Activated CD4-positive, alpha-beta T cell treated with anti-CD3 and anti-CD28 coated beads, Interleukin-2, amount 50 U/mL, for 48 hours (primary cell): Measurements from ENCODE around the gene NTRK2.

ENCODE experiments used
- DNase-seq, 2 experiments: peaks; one replicate each; pipeline ENCODE4 v3.0.0-alpha.2; 2020

Gene NTRK2

DNA sequence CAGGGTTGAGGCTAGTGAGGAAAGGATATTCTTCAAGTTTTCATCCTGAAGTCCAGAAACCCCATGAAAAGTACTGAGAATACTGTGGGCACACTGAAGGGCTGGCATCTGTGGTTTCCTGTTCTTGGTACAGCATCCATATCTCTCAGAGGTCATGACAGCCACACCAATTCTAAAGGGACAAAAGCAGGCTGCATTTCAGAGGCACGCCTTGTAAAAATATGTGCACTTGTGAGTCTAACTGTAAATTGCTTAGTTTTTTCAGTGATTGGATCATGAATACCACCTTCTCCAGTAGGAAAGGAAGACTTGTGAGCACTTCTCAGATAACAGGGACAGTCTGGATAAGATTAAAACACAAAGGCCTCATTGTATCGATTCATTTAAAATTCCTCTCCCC lies 230.9 kb downstream of the NTRK2 start:
- no peak for DNase-seq

GRCh38 chr9:84903963-84904362 lies 234.4 kb downstream of the NTRK2 start:
- DNase-seq: no peak

- no peak for DNase-seq
These were observed 247.2 kb downstream of the NTRK2 start for GRCh38 chr9:84916769-84917168.

DNA sequence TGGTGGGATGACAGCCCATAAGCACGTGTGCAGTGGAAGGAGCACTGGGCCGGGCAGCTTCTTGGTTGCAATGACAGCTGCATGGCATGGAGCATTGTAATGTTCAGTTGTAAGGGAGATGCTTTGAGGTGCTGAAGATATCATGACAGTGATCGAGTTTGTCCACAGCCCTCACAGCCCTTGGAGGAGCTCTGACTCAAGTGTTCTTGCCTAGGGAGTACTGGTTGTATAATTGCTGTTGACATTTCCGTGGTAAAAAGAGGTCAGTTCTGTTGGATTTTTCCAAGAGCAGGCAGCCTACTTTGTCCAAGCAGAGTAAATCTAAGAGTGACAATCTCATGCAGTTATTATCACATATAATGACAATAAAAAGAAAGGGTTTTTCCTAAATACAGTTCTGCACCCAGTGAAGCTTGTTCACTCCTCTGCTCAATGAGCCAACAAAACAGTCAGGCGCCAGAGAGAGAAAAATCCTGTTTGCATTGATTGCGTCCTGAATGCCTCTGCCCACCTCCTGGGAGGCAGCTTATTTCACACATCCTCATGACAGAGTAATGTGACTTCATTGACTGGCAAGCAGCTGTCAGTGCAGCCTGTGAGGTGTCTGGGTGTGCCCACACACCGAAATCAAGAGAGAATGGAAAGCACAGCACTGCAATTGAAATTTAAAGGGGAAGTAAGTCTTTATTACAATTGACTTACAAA lies 248.0 kb downstream of the NTRK2 start:
- DNase-seq: no peak

GRCh38 chr9:84919440-84919839 lies 249.9 kb downstream of the NTRK2 start:
- DNase-seq: no peak

- DNase-seq: no peak
These were observed 251.6 kb downstream of the NTRK2 start for GRCh38 chr9:84921175-84921574.

DNA sequence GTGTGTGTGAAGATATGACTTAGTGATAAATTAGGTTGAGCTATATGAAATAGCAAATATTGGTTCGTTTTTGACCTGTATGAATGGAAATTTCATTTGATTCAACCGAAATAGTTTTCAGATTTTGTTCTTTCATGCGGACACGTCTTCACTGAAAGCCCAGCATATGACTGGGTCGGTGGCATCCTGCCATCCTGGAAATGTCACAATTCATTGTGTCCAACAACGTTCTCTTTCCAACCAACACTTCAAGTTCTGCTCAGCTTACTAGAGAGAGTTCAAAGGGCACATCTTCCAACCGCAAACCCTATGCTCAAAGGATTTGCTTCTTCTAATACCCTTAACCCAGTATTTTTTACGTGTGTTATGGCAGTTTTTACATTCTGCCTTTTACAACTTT lies 252.5 kb downstream of the NTRK2 start:
- DNase-seq: no peak

DNA sequence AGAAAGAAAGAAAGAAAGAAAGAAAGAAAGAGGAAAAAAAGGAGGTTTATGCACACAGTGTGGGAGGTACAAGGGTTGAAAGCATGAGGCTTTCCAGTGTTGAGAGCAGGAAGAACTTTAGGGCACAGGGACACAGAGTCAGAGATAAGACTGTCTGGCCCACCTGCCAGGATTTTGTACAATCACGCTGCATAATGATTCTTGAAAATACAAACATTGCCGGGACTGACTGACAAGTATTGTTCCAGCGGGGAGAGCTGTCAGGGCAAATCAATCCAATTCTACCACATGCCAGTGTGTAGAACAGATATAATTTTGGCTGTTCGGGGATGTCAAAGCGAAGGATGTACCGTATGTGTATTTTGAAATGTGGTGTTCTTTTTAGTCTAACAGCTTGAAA lies 254.7 kb downstream of the NTRK2 start:
- DNase-seq: no peak

DNA sequence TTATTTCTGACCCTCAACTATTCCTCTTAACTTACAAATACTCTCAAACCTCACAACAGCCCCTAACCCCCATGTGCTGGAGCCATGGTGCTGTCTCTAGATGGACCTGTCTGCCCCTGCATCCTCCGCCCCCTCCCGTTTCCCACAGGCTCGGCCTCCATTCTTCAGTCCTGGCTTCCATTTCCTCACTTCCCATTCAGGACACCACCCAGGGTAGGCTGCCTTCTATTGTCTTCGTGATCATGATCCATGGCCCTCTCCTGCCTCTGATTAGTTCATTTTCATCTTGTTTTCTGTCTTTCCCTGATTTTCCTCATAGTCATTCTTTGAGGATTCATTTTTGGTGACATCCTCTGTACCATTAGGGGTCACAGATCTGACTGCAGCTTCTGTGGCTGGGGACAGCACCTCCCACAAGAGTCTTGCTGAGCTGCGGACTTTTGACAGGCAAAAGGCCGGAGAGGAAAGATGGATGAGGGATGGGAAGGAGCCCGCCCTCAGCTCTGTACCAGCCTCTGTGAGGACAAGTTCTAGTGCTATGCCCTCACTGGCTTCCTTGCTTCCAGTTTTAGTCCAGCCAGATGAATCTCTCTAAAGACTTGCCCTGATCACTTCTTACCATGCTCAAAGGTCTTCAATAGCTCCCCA lies 255.8 kb downstream of the NTRK2 start:
- DNase-seq: no peak

- no peak for DNase-seq
These were observed 257.3 kb downstream of the NTRK2 start for GRCh38 chr9:84926793-84927192.

DNA sequence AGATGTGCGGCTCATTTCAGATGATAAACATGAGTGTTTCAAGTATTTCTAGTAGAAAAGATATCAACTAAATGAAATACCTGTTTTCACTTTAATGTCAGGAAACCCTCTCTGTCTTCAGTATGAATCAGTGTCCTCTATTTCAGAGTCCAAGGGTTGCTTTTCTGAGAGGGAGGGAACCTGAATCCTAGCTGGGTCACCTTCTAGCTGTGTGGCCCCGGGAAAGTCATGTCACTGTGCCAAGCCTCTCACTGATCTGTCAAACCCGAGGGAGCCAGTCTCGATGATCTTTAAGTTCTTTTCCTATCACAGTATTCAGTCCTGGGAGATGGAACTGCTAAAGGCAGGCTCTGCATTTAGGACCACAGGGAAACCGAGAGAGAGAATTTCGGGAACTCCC lies 258.9 kb downstream of the NTRK2 start:
- DNase-seq: no peak

DNA sequence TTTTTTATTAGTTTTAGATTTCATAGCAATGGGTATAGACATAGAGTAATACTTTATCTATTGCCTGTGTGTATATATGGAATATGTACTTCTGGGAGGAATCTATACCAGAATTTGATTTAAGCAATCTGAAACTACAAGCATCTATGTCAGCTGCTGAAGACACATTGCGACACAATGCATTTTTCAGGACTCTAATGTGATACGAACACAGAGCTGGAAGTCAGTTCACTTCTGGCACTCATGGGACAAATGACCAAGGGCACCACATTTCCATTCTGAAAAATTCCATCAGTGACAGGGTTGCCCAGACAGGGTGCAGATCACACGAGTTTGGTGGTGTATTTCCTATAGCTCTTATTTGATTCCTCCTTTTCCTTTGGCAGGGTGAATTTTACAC lies 259.5 kb downstream of the NTRK2 start:
- DNase-seq: no peak

- no peak for DNase-seq
These were observed 263.5 kb downstream of the NTRK2 start for GRCh38 chr9:84932915-84933527.

DNA sequence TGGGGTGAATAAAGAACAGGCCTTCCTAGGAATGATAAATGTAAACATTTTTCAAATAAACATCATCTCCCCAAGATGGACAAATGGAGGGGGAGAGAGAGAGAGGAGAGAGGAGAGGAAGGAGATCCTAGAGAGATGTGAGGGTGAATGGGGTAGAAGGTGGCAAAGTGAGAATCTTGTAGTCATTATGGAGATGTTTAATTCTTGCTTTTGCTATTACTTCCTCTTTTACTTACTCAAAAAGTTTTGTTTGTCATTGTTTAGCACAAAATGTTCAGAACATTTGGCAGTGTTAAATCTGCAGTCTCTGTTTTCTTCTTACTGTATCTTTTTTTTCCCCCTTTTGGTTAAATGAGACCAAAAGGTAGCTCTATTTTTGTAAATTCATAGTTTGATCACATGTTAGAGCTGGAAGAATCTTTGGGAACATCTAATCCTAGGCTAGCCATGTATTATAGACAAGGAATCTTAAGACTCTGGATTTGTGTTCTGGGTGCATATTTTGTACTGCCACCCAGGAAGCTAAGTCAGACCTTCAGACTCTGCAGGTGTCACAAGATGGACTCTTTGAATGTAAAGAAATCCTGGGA lies 266.1 kb downstream of the NTRK2 start:
- no peak for DNase-seq

DNA sequence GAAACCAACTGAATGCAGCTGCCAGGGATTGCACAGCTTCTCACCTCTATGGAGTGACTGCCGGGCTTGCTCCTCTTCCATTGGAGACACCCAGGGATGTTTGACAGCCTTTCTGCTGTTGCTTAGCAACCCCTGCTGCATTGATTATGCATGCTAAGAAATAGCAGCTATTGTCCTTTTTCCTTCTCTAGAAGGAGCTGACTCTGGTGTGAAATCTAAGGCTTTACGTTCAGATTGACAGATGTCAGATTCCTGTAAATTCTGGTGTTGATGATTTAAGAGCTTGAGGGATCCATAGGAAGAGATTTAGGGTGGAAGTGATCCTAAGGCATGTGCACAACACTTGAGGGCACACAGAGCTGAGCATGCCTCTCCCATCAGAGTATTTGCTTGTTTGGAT lies 267.7 kb downstream of the NTRK2 start:
- DNase-seq: no peak

GRCh38 chr9:84937581-84937980 lies 268.1 kb downstream of the NTRK2 start:
- DNase-seq: no peak

- no peak for DNase-seq
These were observed 270.2 kb downstream of the NTRK2 start for GRCh38 chr9:84939774-84940173.

- no peak for DNase-seq
These were observed 270.8 kb downstream of the NTRK2 start for GRCh38 chr9:84940294-84940693.

DNA sequence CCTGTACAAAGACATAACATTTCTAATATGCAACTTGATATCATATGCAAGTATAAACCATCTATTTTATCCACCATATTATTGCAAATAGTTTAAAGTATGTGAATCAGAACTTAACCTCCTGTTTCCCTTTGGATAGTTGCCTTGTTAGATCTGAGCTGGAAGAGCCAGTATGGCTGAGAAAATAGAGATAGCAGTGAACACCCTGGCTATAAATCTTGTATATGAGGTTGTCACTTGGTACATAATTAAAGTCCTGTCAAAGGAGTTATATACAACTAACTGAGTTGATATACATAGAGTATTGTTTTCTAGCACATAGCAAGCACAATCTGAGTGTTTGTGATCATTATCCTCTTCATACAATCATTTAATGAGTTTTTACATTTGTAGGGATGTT lies 272.3 kb downstream of the NTRK2 start:
- no peak for DNase-seq

- no peak for DNase-seq
These were observed 274.0 kb downstream of the NTRK2 start for GRCh38 chr9:84943482-84944050.

DNA sequence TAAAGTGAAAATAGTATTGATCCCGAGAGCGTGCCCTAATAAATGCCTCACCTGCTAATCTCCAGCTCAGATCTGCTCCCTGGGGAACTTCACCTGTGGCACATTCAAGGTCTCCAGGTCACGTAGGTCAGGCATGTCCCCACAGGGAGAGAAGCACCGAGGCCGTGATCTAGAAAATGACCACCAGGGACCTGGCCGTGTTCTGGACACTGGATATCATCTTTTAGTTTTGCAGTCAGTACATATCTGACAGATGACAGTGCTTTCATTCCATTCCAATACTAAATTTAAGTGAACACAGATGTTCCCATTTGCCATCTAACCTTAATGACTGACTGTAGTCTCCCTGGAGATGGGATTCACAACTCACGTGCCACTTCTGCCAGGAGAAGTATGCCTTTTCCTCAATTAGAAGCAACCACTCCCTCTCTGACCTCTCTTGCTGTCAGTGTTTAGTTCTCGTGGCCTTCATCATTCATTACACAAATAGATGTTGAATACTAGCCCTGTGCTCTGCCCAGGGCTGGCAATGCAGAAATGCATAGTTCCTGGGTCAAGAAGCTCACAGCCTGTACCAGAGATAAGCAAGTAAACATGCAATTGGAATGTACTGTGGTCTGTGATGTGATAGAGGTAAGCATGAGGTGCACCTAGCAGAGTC lies 276.5 kb downstream of the NTRK2 start:
- no peak for DNase-seq

- DNase-seq: no peak
These were observed 278.0 kb downstream of the NTRK2 start for GRCh38 chr9:84947412-84947972.

- DNase-seq: no peak
These were observed 279.7 kb downstream of the NTRK2 start for GRCh38 chr9:84949258-84949657.
